ENCODE measurements around the gene GMIP. TPM values are rescaled to one million over a fixed set of nuclear protein-coding genes. Genes with fewer than 3 reads are reported as not detected.

GMIP gene
- total RNA-seq, 4 donors from 2014 or later: 5.6 to 10.8 (median 8.2) TPM

DNA sequence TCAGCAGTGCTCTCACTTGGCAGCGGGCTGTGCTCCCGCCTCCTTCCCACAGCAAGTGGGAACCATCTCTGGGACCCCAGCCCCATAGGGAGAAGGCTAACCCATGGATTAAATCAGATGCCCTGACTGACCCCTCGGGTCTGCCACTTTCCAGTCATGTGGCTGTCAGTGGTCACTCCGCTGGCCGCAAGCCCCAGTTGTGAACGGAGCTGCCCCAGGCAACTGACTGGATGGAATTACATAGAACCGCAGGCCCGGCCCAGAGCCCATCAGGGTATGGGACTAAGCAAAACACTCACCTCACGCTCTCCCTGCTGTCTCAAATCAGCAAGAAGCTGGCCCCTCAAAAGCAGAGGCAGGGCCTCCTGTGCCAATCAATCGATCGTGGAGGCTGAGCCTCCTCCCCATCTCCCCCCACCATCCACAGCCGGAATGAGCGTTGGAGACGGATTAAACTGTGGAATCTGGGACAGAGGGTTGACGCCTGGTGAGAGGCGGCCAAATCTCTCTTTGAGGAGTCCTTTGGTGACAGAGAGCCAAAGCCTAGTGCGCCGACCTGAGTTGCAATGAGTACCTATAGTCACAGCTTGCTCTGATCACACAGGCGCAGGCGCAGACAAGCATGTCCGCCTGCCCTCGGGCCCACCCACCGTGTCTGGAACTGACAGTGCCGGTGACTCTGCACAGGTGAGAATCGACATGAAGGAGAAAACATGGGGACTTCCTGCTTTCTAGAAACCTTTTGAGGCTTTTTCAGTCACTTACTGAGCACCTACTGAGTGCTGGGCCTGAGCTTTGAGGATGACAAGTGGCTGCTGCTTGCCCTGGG is 63.7 kb downstream of the GMIP start:
- Histone ChIP-seq H3K27ac (no peak overlapping the region), H3K27me3 (no peaks in the 10 kb centered on the region), H3K4me1 (no peaks in the 10 kb centered on the region), H3K9me3 (no peaks in the 10 kb centered on the region), H3K4me3 (no peak overlapping the region), H3K36me3 (no peaks in the 10 kb centered on the region)
- no peak for DNase-seq
- TF ChIP-seq, protein P1, sequence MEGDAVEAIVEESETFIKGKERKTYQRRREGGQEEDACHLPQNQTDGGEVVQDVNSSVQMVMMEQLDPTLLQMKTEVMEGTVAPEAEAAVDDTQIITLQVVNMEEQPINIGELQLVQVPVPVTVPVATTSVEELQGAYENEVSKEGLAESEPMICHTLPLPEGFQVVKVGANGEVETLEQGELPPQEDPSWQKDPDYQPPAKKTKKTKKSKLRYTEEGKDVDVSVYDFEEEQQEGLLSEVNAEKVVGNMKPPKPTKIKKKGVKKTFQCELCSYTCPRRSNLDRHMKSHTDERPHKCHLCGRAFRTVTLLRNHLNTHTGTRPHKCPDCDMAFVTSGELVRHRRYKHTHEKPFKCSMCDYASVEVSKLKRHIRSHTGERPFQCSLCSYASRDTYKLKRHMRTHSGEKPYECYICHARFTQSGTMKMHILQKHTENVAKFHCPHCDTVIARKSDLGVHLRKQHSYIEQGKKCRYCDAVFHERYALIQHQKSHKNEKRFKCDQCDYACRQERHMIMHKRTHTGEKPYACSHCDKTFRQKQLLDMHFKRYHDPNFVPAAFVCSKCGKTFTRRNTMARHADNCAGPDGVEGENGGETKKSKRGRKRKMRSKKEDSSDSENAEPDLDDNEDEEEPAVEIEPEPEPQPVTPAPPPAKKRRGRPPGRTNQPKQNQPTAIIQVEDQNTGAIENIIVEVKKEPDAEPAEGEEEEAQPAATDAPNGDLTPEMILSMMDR (IDR thresholded peaks at IDR 0.05): no peak
- no peak for TF ChIP-seq POLR2A (IDR thresholded peaks at IDR 0.05)
- intact Hi-C loops (cut with DNase I; ENCODE audit: low total_unique reads): no loop called here

Other genes starting within 250 kb of the GMIP start
- gene GATAD2A, start 238.0 kb downstream of the GMIP start, total RNA-seq: 10 to 100 TPM in 3 of 4 donors, 1 to 10 TPM in 1; 9.7 to 65.1 (median 22.3) TPM
- gene TSSK6, start 128.1 kb downstream of the GMIP start, total RNA-seq: 1 to 10 TPM in 2 of 4 donors, not detected in 2; 1.3 to 2.0 TPM
- 100 to 1,000 TPM in 1 of 4 donors, 10 to 100 TPM in 3; 28.6 to 204 (median 60.9) TPM for gene NDUFA13, start 127.4 kb downstream of the GMIP start, total RNA-seq
- 1 to 10 TPM in 3 of 4 donors, not detected in 1; 1.5 to 6.8 (median 2.9) TPM for gene YJEFN3, start 114.7 kb downstream of the GMIP start, total RNA-seq
- gene CILP2, start 105.4 kb downstream of the GMIP start, total RNA-seq: 1 to 10 TPM in 1 of 4 donors, under 1 TPM in 1, not detected in 2; 0.15 to 1.2 TPM
- gene PBX4, start 25.0 kb downstream of the GMIP start, total RNA-seq: 1 to 10 TPM in 3 of 4 donors, not detected in 1; 1.3 to 2.8 (median 1.6) TPM
- gene LPAR2, start 15.4 kb downstream of the GMIP start, total RNA-seq: 1 to 10 TPM in 2 of 4 donors, under 1 TPM in 1, not detected in 1; 0.59 to 5.5 (median 3.8) TPM
- gene ATP13A1, start 20.0 kb upstream of the GMIP start, total RNA-seq: 100 to 1,000 TPM in 1 of 4 donors, 10 to 100 TPM in 3; 17.4 to 130 (median 56.9) TPM
- gene ZNF101, start 25.2 kb upstream of the GMIP start, total RNA-seq: 10 to 100 TPM in 1 of 4 donors, 1 to 10 TPM in 3; 1.5 to 12.3 (median 9.9) TPM
- gene ZNF14, start 89.5 kb upstream of the GMIP start, total RNA-seq: 10 to 100 TPM in 3 of 4 donors, 1 to 10 TPM in 1; 5.6 to 29.1 (median 20.4) TPM
- gene ZNF506, start 178.1 kb upstream of the GMIP start, total RNA-seq: 10 to 100 TPM; 18.7 to 90.3 (median 44.9) TPM
- 10 to 100 TPM; 10.1 to 24.7 (median 19.0) TPM for gene ZNF253, start 222.2 kb upstream of the GMIP start, total RNA-seq

Measured in uterus (tissue), 4 donors.